ENCODE results near the gene AWAT1. TPM values are rescaled to one million over a fixed set of nuclear protein-coding genes. Genes with fewer than 3 reads are reported as not detected.
A peak's percentile ranks its signal among the peaks of the same experiment; 100 is the strongest.
"Not testable (repeated sequence)": the region's sequence is repeated elsewhere in the genome, so short reads cannot be mapped to it uniquely, and the experiment has no call there.

AWAT1 gene
- total RNA-seq, 1 donor from 2014 or later: not detected

GRCh38 chrX:70262952-70263567, 28.6 kb downstream of the AWAT1 start:
- intact Hi-C loops (cut with micrococcal nuclease): loop anchor here (5.0 kb wide), 1 partner anchor 66 kb away; no protein-coding TSS in a partner anchor

GRCh38 chrX:70264784-70265183, 30.3 kb downstream of the AWAT1 start:
- Histone ChIP-seq H3K4me1 (no peaks in the 10 kb centered on the region), H3K27ac (replicated peaks) (no peak overlapping the region), H3K9me3 (replicated peaks) (no peaks in the 10 kb centered on the region), H3K27me3 (ENCODE audit: low read depth) (no peaks in the 10 kb centered on the region), H3K4me3 (no peak overlapping the region), H3K36me3 (no peaks in the 10 kb centered on the region)
- DNase-seq: no peak
- intact Hi-C loops (cut with micrococcal nuclease): loop anchor here (5.0 kb wide), 1 partner anchor 67 kb away; no protein-coding TSS in a partner anchor
- no peak for TF ChIP-seq CTCF (IDR thresholded peaks at IDR 0.05; ENCODE audit: borderline replicate concordance)

More at GRCh38 chrX:70262952-70263567, 28.6 kb downstream of the AWAT1 start:
- Histone ChIP-seq H3K27me3 (ENCODE audit: low read depth) (no peaks in the 10 kb centered on the region), H3K4me3 (no peak overlapping the region), H3K4me1 (no peaks in the 10 kb centered on the region), H3K9me3 (replicated peaks) (no peaks in the 10 kb centered on the region), H3K36me3 (no peaks in the 10 kb centered on the region), H3K27ac (replicated peaks) (no peak overlapping the region)
- DNase-seq: peak; percentile 18
- TF ChIP-seq CTCF (IDR thresholded peaks at IDR 0.05; ENCODE audit: borderline replicate concordance): peak; percentile 59

- no peak for DNase-seq
- Histone ChIP-seq H3K36me3 (no peaks in the 10 kb centered on the region), H3K4me3 (no peak within 1 kb of the TSS), H3K27ac (replicated peaks) (no peak within 1 kb of the TSS), H3K4me1 (no peaks in the 10 kb centered on the region), H3K9me3 (replicated peaks) (no peaks in the 10 kb centered on the region), H3K27me3 (ENCODE audit: low read depth) (no peaks in the 10 kb centered on the region)
- no peak for TF ChIP-seq CTCF (IDR thresholded peaks at IDR 0.05; ENCODE audit: borderline replicate concordance)
- intact Hi-C loops (cut with micrococcal nuclease): no loop called here
These were observed 33.6 kb downstream of the AWAT1 start, which contains the start of gene ARR3 for GRCh38 chrX:70268034-70268433. TSS of gene ARR3 (plus strand) at chrX:70268334. CDS start at chrX:70269386, 1,052 bp downstream.

GRCh38 chrX:70274029-70274428, 39.6 kb downstream of the AWAT1 start:
- H3K9me3 ChIP-seq (replicated peaks); H3K4me1 ChIP-seq; H3K27me3 ChIP-seq (ENCODE audit: low read depth); H3K27ac ChIP-seq (replicated peaks); H3K36me3 ChIP-seq; DNase-seq; intact Hi-C loops (cut with micrococcal nuclease); H3K4me3 ChIP-seq: not testable (repeated sequence)

- no peak for DNase-seq
- Histone ChIP-seq H3K27me3 (ENCODE audit: low read depth) (no peaks in the 10 kb centered on the region), H3K27ac (replicated peaks) (no peak overlapping the region), H3K4me1 (no peaks in the 10 kb centered on the region), H3K36me3 (no peaks in the 10 kb centered on the region), H3K4me3 (no peak overlapping the region), H3K9me3 (replicated peaks) (no peaks in the 10 kb centered on the region)
- no peak for TF ChIP-seq CTCF (IDR thresholded peaks at IDR 0.05; ENCODE audit: borderline replicate concordance)
- intact Hi-C loops (cut with micrococcal nuclease): no loop called here
These were observed 44.6 kb downstream of the AWAT1 start for GRCh38 chrX:70279081-70279480.

GRCh38 chrX:70280573-70280972, 46.1 kb downstream of the AWAT1 start:
- intact Hi-C loops (cut with micrococcal nuclease): no loop called here
- Histone ChIP-seq H3K4me3 (no peak overlapping the region), H3K9me3 (replicated peaks) (no peaks in the 10 kb centered on the region), H3K27ac (replicated peaks) (no peak overlapping the region), H3K27me3 (ENCODE audit: low read depth) (no peaks in the 10 kb centered on the region), H3K36me3 (no peaks in the 10 kb centered on the region), H3K4me1 (no peaks in the 10 kb centered on the region)
- TF ChIP-seq CTCF (IDR thresholded peaks at IDR 0.05; ENCODE audit: borderline replicate concordance): no peak
- DNase-seq: no peak

All from left ventricle myocardium inferior (tissue), 1 donor.